ENCODE data around the gene PID1.

PID1 gene

DNA sequence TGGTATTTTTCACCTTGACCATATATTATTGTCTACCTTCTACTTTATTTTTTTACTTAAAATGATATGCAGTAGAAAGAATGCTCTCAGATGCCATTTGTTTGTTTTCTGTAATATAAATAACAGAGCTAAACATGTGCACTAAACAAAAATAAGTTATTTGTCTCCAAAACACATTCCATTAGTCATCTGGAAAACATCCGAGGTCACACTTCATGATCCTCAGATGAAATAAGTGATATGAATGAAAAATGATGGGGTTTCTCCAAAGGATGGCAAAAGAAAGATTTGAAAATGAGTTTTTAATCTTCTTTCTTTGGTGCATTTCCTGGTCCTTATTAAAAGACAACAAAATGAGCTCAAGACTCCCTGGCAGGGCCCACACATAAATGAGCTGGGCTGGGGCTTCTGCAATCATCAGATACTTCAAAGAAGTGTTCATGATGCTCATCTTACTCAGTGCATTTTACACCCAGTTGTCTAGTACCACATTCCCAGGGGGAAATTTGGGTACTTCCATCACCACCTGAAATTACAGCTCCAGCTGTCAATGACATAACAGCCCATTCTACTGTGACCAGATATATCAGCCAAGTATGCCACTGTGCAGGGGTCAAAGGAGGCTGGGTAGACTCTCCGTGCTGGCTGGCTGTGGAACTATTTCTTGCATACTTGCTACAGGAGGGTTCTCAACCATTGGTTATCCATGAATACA, 283.5 kb downstream of the PID1 start:
- DNase-seq = no peak

GRCh38 chr2:228986961-228987360, 284.1 kb downstream of the PID1 start:
- DNase-seq = no peak

DNA sequence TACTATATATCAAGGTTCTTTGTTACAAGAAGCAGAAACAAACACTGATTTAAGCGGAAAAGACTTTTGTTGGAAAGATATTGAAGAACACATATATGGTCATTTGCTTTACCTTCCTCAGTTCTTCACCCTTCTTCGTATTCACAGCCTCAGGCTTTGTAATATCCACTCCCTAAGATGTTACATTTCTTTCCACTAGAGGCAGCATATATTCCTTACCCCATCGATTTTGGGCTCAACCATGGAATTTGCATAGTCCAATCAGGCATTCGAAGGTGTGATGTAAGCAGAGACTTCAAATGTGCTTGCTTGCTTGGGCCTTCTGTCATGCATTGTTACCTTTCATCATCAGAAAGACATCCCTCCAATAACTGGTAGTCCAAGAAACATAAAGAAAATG, 287.4 kb downstream of the PID1 start:
- DNase-seq = no peak

GRCh38 chr2:228974169-228974568, 296.9 kb downstream of the PID1 start:
- no peak for DNase-seq
